MM.1S (cell line): ENCODE data around the gene RALGAPA2.

ENCODE experiments used
- DNase-seq: peaks from one replicate; pipeline ENCODE4 v3.0.0-alpha.2; 2015
- H2AFZ ChIP-seq: fragments of 300-600 bp; sonication (generic); 2 replicates; pipeline ENCODE4 v1.6.0; 2016; ENCODE audit warnings: antibody characterized with exemption, low read length
- H3F3A ChIP-seq: fragments of 300-600 bp; sonication (generic); 2 replicates; pipeline ENCODE4 v1.6.1; 2016; ENCODE audit warnings: mild to moderate bottlenecking, antibody characterized with exemption, low read length, moderate library complexity, mixed read lengths; ENCODE audit not compliant: insufficient read depth
- H3K27ac ChIP-seq: fragments of 300-600 bp; sonication (generic); 2 replicates; pipeline ENCODE4 v1.5.1; 2016; ENCODE audit warnings: mild to moderate bottlenecking, low read length
- H3K27me3 ChIP-seq: fragments of 300-600 bp; sonication (generic); replicated peaks from 2 replicates; pipeline ENCODE4 v1.6.0; 2016; ENCODE audit warnings: low read length; ENCODE audit not compliant: insufficient read depth
- H3K36me3 ChIP-seq: fragments of 300-600 bp; sonication (generic); replicated peaks from 2 replicates; pipeline ENCODE4 v1.6.1; 2016; ENCODE audit warnings: mild to moderate bottlenecking, low read length, mixed read lengths; ENCODE audit not compliant: insufficient read depth
- H3K4me1 ChIP-seq: fragments of 300-600 bp; sonication (generic); 2 replicates; pipeline ENCODE4 v1.6.1; 2016; ENCODE audit warnings: low read length, mixed read lengths
- H3K4me2 ChIP-seq: fragments of 300-600 bp; sonication (generic); 2 replicates; pipeline ENCODE4 v1.6.0; 2016; ENCODE audit warnings: low read depth, low read length
- H3K4me3 ChIP-seq: fragments of 300-600 bp; sonication (generic); 2 replicates; pipeline ENCODE4 v1.5.1; 2016; ENCODE audit warnings: low read length, mixed read lengths
- H3K79me2 ChIP-seq: fragments of 300-600 bp; sonication (generic); 2 replicates; pipeline ENCODE4 v1.6.1; 2016; ENCODE audit warnings: mixed run types, low read length, mixed read lengths
- H3K9ac ChIP-seq: fragments of 300-600 bp; sonication (generic); 2 replicates; pipeline ENCODE4 v1.6.1; 2016; ENCODE audit warnings: low read length, mixed read lengths
- H3K9me2 ChIP-seq: fragments of 300-600 bp; sonication (generic); replicated peaks from 2 replicates; pipeline ENCODE4 v1.6.1; 2016; ENCODE audit warnings: mild to moderate bottlenecking, low read length, mixed read lengths; ENCODE audit not compliant: insufficient read depth
- H3K9me3 ChIP-seq: fragments of 300-600 bp; sonication (generic); replicated peaks from 2 replicates; pipeline ENCODE4 v1.6.1; 2016; ENCODE audit warnings: mild to moderate bottlenecking, low read length, mixed read lengths; ENCODE audit not compliant: insufficient read depth
- H4K20me1 ChIP-seq: fragments of 300-600 bp; sonication (generic); 2 replicates; pipeline ENCODE4 v1.6.1; 2016; ENCODE audit warnings: mild to moderate bottlenecking, low read length, moderate library complexity, mixed read lengths; ENCODE audit not compliant: insufficient read depth
- EZH2 ChIP-seq: fragments of 300-600 bp; sonication (generic); optimal IDR thresholded peaks from 2 replicates; pipeline ENCODE3; 2017; ENCODE audit warnings: low read depth, mild to moderate bottlenecking, antibody characterized with exemption, low read length, mixed read lengths
- EZH2phosphoT487 ChIP-seq: fragments of 300-600 bp; sonication (generic); IDR thresholded peaks from 2 replicates; pipeline ENCODE4 v1.6.1; 2018; ENCODE audit warnings: antibody characterized with exemption, low read length
- TF ChIP-seq, protein P1 (sequence below): fragments of 300-600 bp; sonication (generic); IDR thresholded peaks from 2 replicates; pipeline ENCODE4 v1.5.1; 2016; ENCODE audit warnings: antibody characterized with exemption, low read length, mixed read lengths

RALGAPA2 gene

DNA sequence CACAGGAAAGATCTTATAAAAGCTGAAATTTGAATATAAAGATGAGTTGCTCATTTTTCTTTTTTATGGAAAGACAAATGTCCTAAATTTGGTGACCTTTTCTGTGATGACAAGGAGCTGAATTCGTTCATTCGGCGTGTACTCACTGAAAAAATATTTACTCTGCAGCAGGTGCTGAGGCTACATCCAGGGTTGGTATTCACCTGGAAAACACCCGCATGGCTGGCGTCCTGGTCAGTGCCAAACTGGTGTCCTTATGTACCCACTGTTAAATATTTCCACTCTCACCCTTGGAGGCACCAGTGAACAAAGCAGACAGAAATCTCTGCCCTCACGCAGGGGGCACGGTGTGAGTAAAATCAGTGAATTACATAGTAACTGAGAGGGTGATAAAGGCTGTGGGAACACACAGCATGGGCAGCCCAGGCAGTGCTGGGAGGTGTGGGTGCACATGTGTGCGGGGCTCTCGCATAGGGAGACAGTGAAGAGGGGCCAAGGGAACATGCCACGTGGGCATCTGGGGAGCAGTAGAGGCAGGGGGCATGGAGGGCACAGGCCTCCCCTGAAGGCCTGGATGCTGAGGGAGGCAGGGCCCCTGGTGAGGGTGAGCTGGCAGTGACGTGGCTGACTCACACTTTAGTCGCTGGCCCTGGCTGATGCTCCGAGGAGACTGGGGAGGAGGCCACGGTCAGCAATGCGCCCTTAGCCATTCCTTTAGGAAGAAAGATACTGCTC, 254.9 kb downstream of the RALGAPA2 start:
- Histone ChIP-seq H3K4me1 (no peaks in the 10 kb centered on the region), H3K9ac (no peak overlapping the region)
- no peak for DNase-seq

DNA sequence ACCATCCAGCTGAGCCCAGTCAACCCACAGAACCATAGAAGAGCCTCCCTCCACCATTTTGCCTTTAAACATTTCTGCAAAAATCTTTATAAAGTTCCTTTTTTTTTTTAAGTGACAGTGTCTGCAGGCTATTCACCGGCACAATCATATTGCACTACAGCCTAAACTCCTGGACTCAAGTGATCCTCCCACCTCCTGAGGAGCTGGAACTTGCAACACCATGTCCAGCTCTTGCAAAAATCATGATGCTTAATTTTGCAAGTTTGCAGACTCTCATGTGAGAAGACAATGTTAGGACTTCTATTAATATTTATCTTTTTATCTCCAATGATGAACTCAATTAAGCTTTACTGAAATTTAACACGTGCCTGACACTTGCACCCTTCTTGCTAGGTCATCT, 255.7 kb downstream of the RALGAPA2 start:
- H4K20me1 ChIP-seq: no peaks in the 10 kb centered on the region
- H3K9me2 ChIP-seq: no peaks in the 10 kb centered on the region
- H3F3A ChIP-seq: no peaks in the 10 kb centered on the region
- H3K9ac ChIP-seq: no peak overlapping the region
- no peaks in the 10 kb centered on the region for H3K27me3 ChIP-seq
- H3K27ac ChIP-seq: no peak overlapping the region
- no peak overlapping the region for H2AFZ ChIP-seq
- no peak for DNase-seq
- H3K79me2 ChIP-seq: no peaks in the 10 kb centered on the region
- no peak overlapping the region for H3K4me3 ChIP-seq
- H3K4me1 ChIP-seq: no peaks in the 10 kb centered on the region
- TF ChIP-seq EZH2 (no peak), EZH2phosphoT487 (no peak)
- TF ChIP-seq, protein P1, sequence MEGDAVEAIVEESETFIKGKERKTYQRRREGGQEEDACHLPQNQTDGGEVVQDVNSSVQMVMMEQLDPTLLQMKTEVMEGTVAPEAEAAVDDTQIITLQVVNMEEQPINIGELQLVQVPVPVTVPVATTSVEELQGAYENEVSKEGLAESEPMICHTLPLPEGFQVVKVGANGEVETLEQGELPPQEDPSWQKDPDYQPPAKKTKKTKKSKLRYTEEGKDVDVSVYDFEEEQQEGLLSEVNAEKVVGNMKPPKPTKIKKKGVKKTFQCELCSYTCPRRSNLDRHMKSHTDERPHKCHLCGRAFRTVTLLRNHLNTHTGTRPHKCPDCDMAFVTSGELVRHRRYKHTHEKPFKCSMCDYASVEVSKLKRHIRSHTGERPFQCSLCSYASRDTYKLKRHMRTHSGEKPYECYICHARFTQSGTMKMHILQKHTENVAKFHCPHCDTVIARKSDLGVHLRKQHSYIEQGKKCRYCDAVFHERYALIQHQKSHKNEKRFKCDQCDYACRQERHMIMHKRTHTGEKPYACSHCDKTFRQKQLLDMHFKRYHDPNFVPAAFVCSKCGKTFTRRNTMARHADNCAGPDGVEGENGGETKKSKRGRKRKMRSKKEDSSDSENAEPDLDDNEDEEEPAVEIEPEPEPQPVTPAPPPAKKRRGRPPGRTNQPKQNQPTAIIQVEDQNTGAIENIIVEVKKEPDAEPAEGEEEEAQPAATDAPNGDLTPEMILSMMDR: no peak
- no peak overlapping the region for H3K4me2 ChIP-seq
- H3K9me3 ChIP-seq: no peaks in the 10 kb centered on the region
- no peaks in the 10 kb centered on the region for H3K36me3 ChIP-seq

More for the DNA sequence above, 254.9 kb downstream of the RALGAPA2 start:
- no peak overlapping the region for H3K4me2 ChIP-seq
- H2AFZ ChIP-seq: no peak overlapping the region
- no peaks in the 10 kb centered on the region for H3K9me3 ChIP-seq
- H3K79me2 ChIP-seq: no peaks in the 10 kb centered on the region
- H3K27ac ChIP-seq: no peak overlapping the region
- no peaks in the 10 kb centered on the region for H3K36me3 ChIP-seq
- H3F3A ChIP-seq: no peaks in the 10 kb centered on the region
- TF ChIP-seq, protein P1: no peak
- no peak for TF ChIP-seq EZH2phosphoT487
- no peak for TF ChIP-seq EZH2
- H4K20me1 ChIP-seq: no peaks in the 10 kb centered on the region
- no peak overlapping the region for H3K4me3 ChIP-seq
- H3K9me2 ChIP-seq: no peaks in the 10 kb centered on the region
- H3K27me3 ChIP-seq: no peaks in the 10 kb centered on the region

DNA sequence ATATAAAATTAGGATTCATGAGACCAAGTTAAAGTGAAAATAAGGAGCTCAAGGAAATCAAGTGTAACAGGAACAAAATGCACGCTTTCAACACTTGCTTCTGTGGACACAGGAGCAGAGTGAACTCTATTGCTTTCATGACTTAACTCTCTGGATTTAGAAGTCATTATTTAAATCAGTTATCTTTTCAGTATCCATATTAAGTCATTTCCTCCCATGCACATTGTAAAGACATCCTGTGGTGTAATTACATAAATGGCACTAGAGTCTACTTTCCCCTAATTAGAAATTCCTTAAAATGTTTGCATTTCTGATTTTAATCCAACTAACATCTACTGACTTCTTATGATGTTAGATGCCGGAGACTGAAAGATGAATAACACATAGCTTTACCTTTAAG, 256.5 kb downstream of the RALGAPA2 start:
- Histone ChIP-seq H3K36me3 (no peaks in the 10 kb centered on the region), H3K4me1 (no peaks in the 10 kb centered on the region), H3K27me3 (no peaks in the 10 kb centered on the region), H3K9me3 (no peaks in the 10 kb centered on the region), H3K4me3 (no peak overlapping the region), H3K79me2 (no peaks in the 10 kb centered on the region), H3F3A (no peaks in the 10 kb centered on the region), H3K4me2 (no peak overlapping the region), H2AFZ (no peak overlapping the region), H3K9ac (no peak overlapping the region), H3K9me2 (no peaks in the 10 kb centered on the region), H4K20me1 (no peaks in the 10 kb centered on the region), H3K27ac (no peak overlapping the region)
- TF ChIP-seq EZH2phosphoT487: no peak
- TF ChIP-seq, protein P1: no peak
- no peak for TF ChIP-seq EZH2
- no peak for DNase-seq
